ENCODE data around the gene C10orf105.

Gene C10orf105, protein sequence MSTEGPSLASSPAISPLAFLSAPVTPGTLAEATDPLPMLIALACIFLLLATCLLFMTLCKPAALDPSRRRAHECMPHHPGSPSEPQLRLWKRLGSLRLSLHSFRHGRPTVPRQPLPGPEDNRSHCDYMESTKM

DNA sequence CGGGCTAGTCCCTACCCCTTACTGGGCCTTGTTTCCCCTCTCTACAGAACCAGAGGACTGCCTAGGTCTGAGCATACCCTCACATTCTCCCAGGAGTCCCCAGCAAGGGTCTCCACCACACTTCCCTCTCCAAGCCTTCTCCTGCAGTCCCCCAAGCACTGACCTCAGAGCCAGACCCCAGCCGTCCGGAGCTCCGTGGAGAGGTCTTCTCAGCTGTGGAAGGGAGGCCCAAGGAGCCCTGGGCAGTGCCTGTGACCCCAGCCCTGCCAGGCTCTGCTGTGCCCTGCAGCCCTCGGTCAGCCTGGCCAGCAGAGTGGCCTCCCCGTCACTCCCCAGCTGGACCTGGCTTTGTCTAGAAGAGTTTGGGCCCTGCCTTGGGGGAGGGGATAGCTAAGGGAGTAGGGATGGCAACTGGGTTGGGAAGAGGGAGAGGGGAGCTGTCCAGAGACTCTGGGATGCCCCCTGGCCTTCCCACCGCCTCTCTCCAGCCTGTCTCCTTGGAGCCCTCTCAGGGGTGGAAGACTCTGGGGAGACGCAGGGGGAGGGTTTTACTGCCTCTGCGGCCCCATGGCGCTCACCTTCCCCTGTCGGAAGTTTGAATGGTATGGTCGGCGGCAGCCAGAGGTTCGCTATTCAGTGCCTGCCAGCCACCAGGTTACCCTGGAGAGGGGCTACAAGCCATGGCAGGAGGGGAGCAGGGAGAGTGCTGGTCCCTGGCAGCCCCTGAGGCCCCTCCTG lies at the start of gene C10orf105:
C10orf105 (minus strand) TSS at position 315 of the 738 bp plus-strand sequence. CDS start 3,441 bp downstream, outside the sequence.
- DNase-seq = no peak

DNA sequence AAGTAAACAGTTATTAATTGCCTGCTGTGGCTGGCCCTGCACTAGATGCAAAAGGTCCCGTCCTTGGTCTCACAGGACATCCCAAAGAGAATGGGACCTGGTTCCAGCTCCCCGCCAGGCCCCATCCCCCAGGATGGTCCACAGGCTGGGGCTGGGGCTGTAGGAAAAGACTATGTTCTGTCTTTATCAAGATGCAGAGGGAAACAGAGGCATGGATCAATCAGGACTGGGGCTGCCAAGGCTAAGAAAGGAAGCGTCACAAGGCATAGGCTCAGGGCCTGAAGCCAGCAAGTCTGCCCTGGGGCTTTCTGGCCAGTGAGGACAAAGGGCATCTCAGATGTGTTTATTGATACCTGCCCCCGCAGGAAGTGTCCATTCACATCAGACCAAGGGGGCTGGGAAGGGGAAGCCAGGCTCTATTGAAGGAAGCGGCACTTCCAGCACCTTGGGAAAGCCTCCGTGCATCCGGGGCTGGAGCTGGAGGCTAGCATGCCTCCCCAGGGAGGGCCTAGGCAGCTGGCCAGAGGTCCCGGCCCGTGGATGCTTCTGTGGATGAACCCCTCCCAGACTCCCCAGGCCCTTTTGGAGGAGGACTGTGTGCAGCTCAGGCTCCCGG lies 48.0 kb upstream of the C10orf105 start:
- no peak for DNase-seq

DNA sequence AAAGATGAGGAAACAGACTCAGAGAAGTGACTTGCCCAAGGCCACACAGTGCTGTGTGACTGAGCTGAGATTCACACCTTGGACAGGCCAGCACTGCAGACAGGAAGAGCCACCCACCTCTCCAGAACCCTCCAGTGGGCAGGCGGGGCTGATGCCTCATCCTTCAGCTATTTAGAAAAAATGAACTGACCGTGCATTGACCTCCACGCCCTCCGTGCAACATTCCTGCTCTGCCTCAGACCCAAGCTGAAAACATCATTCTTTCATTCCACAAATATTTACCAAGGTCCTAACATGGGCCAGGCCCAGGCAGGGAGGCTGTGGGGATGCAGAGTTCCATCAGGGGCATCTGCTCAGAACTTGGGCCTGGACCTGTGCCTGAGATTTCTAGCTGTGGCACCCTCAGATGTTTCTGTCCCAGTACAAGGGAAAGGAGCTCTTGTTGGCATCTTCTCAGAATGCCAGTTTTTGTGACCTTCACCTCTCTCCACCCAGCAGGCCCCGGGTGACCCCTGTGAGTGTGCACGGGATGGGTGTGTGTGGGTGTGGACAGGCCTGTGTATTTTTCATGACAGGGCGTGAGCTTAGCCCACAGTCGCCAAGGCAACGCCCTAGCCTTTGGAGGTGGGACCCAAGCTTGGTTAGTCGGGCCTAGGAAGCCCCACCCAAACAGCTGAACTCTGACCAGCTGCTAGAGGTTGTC lies 47.3 kb upstream of the C10orf105 start:
- peak; percentile 44 to 52 for DNase-seq

GRCh38 chr10:71765906-71766716 lies 46.5 kb upstream of the C10orf105 start:
- DNase-seq = no peak

GRCh38 chr10:71765176-71765904 lies 45.8 kb upstream of the C10orf105 start:
- no peak for DNase-seq

- DNase-seq = no peak
Observed at GRCh38 chr10:71763352-71764127, 44.0 kb upstream of the C10orf105 start.

GRCh38 chr10:71762324-71762723 lies 42.7 kb upstream of the C10orf105 start:
- DNase-seq = no peak

GRCh38 chr10:71761541-71762113 lies 42.0 kb upstream of the C10orf105 start:
- DNase-seq = no peak

DNA sequence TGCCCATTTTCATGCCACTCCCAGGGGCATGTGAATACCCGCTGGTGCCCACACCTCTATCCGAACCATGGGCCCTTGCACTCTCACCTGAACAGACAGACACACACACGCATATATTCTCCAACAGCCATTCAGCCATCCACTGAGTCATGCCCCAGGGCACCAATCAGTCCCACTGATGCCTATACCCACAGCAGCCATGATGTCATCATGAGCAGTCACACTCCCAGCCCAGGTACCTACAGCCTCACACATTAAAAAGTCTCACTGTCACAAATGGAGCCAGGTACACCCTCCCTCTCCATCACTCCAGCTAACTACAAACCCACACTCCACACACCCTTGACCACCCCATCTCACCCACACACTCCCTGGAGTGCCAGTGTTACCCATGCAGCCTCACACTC lies 41.5 kb upstream of the C10orf105 start:
- DNase-seq = peak in 1 of 2 experiments; percentile 66

- peak in 1 of 2 experiments; percentile 37 for DNase-seq
Observed at GRCh38 chr10:71757399-71757922, 37.9 kb upstream of the C10orf105 start.

- peak in 1 of 2 experiments; percentile 35 for DNase-seq
Observed at GRCh38 chr10:71756311-71757191, 37.0 kb upstream of the C10orf105 start.

DNA sequence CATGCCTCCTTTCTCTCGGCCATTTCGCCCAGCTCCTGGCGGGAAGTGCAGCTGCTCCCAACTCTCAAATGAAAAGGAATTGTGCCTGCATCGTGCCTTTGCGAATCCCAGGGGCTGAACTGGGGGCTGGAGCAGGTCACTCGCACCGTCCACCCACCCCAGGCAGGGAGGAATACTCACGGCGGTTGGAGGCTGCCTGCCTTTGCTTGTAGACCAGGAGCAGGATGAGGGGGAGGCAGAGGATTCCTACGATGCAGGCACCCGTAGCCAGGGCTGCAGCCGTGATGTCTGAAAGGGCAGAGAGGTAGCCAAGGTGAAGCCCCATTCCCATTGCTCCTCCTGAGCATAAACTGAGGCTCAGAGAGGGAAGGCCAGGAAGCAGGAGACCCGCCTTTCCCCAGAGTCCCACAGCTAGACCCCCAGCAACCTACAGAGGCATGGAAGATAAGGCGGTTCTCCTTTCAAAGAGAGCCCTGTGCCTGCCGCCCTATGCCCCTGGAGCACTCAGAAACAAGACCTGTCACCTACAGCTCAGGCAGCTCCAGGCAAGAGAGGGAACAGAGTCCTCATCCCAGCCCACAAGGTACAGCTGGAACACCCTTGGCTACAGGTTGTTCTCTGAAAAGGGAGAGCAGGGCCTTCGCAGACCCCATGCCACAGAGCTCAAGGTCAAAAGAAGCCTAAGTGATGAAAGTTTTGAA lies 35.8 kb upstream of the C10orf105 start:
- no peak for DNase-seq

DNA sequence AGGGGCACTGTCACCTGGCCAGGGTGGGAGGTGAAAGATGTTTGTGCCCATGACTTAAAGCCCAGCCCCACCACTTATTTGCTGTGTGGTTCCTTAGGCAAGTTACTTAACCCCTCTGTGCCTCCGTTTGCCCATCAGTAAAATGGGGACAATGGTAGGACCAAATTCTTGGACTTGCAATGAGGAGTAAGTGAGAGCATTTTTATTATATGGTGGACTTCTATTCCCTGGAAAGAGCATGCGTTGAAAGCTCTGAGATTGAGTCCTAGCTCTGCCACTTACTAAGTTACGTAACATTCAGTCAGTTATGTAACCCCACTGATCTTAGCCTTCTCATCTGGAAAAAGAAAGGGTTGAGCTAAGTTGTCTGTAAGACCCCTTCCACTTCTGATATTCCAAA lies 35.0 kb upstream of the C10orf105 start:
- DNase-seq = no peak

DNA sequence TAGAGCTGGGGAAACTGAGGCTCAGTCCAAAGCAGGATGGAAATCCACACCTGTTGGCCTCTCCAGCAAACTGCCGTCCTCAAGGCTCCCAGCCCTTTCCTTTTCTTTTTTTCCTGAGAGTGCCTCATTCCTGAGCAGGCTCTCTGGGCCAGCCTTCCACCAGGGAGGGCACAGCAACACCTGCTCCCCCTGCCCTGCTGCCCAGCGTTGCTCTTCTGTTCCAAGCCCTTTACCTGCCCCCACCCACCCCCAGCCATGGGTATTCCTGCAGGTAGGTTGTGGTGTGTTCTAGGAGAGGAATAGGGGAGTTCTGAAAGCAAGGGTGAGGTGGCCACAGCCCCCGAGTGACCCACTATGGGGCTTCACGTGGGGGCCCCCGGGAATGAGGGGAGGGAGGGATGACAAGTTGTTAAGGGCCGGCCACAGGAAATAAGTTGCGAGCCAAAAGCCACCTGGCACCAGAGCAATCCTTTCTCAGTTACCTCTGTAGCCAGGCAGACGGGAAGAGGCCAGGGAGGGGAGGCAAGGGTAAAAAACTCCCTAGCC lies 34.5 kb upstream of the C10orf105 start:
- DNase-seq = no peak

- no peak for DNase-seq
Observed at GRCh38 chr10:71753091-71753959, 33.7 kb upstream of the C10orf105 start.

DNA sequence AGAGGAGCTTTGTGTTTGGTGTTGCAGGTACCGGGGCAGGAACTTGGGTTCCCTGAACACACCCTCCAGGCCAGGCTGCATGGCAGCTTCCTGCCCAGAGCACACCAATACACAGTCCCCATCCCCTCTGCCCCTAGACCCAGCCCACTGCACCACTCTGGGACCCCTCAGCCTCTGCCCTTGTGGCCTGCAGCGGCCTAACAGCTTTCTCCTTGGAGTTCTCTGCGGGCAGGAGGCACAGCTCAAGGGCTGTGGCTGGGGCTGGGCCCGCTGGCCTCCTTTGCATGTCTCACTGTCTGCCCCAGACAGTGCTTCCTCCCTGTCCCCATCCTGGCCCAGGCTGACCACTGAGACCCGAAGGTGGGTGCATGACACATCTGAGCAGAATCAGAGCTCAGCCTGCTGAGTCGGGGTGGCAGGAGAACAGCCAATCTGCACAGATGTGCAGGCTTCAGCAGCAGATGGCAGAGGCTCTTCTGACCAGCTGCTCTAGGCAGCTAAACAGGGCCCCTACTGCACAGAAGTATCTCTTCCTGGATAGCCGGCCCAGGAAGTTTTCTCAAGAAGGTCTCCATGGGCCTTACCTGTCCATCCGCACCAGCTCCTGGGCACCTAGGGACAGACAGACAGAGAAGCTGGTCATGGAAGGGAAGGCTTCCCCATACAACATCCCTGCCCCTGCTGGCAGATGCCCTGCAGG lies 33.0 kb upstream of the C10orf105 start:
- no peak for DNase-seq

Data from activated T-cell treated with anti-CD3 and anti-CD28 coated beads, Interleukin-2, amount 50 U/mL, for 48 hours (primary cell).